Esophagus squamous epithelium (tissue), 5 donors: ENCODE results near the gene TRIM37. TPM values are rescaled to one million over a fixed set of nuclear protein-coding genes. Genes with fewer than 3 reads are reported as not detected.

Experiments used
- DNase-seq: peaks from one replicate; lab custom pipeline; 2025; lab: John Stamatoyannopoulos, UW
- H3K27ac ChIP-seq, 4 donors: fragments of 200-600 bp; sonication (generic); one replicate each; pipeline ENCODE4 v1.5.1; 2016 to 2019; ENCODE audit warnings: mild to moderate bottlenecking in 1 of 4
- H3K27me3 ChIP-seq, 4 donors: fragments of 200-600 bp; sonication (generic); 1 replicate in 3 of 4; 2 replicates in 1 of 4; pipeline versions ENCODE4 v1.5.1 to v1.6.0; 2017 to 2021; ENCODE audit warnings: antibody characterized with exemption in 1 of 4
- H3K36me3 ChIP-seq, 3 donors: fragments of 200-600 bp; sonication (generic); one replicate each; pipeline ENCODE4 v1.5.1; 2016 to 2019
- H3K4me1 ChIP-seq, 3 donors: fragments of 200-600 bp; sonication (generic); one replicate each; pipeline ENCODE4 v1.5.1; 2017 to 2019
- H3K4me3 ChIP-seq, 4 donors: fragments of 200-600 bp; sonication (generic); 1 replicate in 3 of 4; 2 replicates in 1 of 4; pipeline ENCODE4 v1.5.1; 2016 to 2019; ENCODE audit warnings: mild to moderate bottlenecking in 2 of 4, moderate library complexity in 1 of 4
- H3K9me3 ChIP-seq, 3 donors: fragments of 200-600 bp; sonication (generic); one replicate each; pipeline ENCODE4 v1.5.1; 2016 to 2019
- POLR2A ChIP-seq, 4 donors: fragments of 450-650 bp; IDR thresholded peaks; one replicate each; pipeline ENCODE4 v1.6.1; 2017; ENCODE audit warnings: antibody characterized with exemption in 4 of 4, mild to moderate bottlenecking in 4 of 4, moderate library complexity in 3 of 4
- WGBS, 2 donors: methylation state at CpG; one replicate each; pipeline ENCODE4 v1.1.5; 2018; 5-methylcytosine and 5-hydroxymethylcytosine counted together
- intact Hi-C: fragments of 100-400 bp; cut with DNase I; formaldehyde crosslinking; loops from one replicate; pipeline ENCODE4 v1.15.0; 2022
- total RNA-seq, 4 donors: library from RNA; depleted of rRNA; stranded (reverse); fragments of >200 nt; gene quantifications; one replicate each; pipeline ENCODE4 v1.1.0, GENCODE V29; 2016
- TF ChIP-seq, protein P1 (sequence below), 6 experiments: fragments of 450-650 bp in 4 of 6; fragments of 200-600 bp in 2 of 6; sonication (generic) in 2 of 6; IDR thresholded peaks; one replicate each; pipeline ENCODE4 v1.5.1; 2016 to 2019; ENCODE audit warnings: antibody characterized with exemption in 6 of 6, mild to moderate bottlenecking in 4 of 6, moderate library complexity in 4 of 6
- donor health status: DM: yes; HTN: yes; CAD: no.

TRIM37 gene, protein sequence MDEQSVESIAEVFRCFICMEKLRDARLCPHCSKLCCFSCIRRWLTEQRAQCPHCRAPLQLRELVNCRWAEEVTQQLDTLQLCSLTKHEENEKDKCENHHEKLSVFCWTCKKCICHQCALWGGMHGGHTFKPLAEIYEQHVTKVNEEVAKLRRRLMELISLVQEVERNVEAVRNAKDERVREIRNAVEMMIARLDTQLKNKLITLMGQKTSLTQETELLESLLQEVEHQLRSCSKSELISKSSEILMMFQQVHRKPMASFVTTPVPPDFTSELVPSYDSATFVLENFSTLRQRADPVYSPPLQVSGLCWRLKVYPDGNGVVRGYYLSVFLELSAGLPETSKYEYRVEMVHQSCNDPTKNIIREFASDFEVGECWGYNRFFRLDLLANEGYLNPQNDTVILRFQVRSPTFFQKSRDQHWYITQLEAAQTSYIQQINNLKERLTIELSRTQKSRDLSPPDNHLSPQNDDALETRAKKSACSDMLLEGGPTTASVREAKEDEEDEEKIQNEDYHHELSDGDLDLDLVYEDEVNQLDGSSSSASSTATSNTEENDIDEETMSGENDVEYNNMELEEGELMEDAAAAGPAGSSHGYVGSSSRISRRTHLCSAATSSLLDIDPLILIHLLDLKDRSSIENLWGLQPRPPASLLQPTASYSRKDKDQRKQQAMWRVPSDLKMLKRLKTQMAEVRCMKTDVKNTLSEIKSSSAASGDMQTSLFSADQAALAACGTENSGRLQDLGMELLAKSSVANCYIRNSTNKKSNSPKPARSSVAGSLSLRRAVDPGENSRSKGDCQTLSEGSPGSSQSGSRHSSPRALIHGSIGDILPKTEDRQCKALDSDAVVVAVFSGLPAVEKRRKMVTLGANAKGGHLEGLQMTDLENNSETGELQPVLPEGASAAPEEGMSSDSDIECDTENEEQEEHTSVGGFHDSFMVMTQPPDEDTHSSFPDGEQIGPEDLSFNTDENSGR
- 10 to 100 TPM in 3 of 4 donors, 1 to 10 TPM in 1; 6.6 to 19.5 (median 17.1) TPM for total RNA-seq

DNA sequence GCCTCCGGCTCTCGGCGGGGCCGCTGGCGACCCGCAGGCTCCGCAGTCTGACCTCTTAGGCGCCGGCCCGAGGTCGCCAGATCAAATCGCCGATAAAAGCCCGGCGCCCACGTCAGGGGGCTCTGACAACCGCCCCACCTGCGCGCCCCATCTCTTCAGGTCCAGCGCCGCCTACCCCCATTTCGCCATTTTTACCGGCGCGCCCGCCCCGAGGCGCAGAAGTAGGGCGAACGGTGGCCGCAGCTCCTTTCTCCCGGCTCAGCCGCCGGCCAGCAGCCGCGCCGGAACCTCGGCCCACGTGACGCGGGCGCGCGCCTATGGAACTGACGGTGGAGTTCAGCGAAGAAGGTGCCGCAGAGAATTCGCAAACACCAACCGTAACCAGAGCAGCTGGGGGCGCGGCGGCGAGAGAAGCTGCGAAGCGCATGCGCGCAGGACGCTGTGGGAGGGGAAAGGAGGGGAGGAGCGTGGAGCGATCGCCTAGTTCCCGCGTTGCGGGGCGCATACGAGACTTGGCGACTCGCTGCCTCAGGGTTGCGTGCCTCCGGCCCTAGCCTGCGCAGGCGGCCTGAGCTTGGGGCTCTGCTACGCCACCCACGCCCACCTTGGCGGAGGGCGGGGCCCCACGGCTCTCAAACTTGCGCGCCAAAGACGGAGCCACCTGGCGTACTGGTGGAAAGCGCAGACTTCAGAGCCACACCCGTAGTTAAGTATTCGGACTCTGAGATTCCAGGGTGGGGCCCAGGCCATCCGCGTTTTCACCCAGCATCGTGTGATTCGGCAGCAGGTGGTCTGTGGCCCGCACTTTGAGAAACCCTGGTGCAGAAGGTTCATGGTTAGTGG, at the start of gene TRIM37:
TRIM37 (minus strand) TSS at position 418 of the 843 bp plus-strand sequence. CDS start 419 bp downstream, outside the sequence.
- Histone ChIP-seq H3K4me3 (peak within 1 kb of the TSS; percentile 72 to 98 (median 84)), H3K27me3 (no peaks in the 10 kb centered on the region), H3K4me1 (peaks cover 0 to 43% (median 13%) of the 10 kb centered on the region in 3 donors), H3K27ac (peak within 1 kb of the TSS; percentile 90 to 95 (median 92)), H3K36me3 (peaks cover 0 to 26% (median 0%) of the 10 kb centered on the region in 3 donors), H3K9me3 (no peaks in the 10 kb centered on the region)
- peak; percentile 85 for DNase-seq
- TF ChIP-seq POLR2A (IDR thresholded peaks at IDR 0.05), result peak in 3 of 4 donors; percentile 30 to 79 (median 71)
- TF ChIP-seq, protein P1, sequence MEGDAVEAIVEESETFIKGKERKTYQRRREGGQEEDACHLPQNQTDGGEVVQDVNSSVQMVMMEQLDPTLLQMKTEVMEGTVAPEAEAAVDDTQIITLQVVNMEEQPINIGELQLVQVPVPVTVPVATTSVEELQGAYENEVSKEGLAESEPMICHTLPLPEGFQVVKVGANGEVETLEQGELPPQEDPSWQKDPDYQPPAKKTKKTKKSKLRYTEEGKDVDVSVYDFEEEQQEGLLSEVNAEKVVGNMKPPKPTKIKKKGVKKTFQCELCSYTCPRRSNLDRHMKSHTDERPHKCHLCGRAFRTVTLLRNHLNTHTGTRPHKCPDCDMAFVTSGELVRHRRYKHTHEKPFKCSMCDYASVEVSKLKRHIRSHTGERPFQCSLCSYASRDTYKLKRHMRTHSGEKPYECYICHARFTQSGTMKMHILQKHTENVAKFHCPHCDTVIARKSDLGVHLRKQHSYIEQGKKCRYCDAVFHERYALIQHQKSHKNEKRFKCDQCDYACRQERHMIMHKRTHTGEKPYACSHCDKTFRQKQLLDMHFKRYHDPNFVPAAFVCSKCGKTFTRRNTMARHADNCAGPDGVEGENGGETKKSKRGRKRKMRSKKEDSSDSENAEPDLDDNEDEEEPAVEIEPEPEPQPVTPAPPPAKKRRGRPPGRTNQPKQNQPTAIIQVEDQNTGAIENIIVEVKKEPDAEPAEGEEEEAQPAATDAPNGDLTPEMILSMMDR (IDR thresholded peaks at IDR 0.05), result peak in 3 of 6 experiments; percentile 10 to 20 (median 10)
- 0 to 1% methylated on average over 24 to 57 of the region's 89 CpGs for WGBS, 2 donors
- intact Hi-C loops, result loop anchor here (10.0 kb wide), 1 partner anchor 48 kb away; the partner anchor contains the start of genes PRR11 and SKA2

DNA sequence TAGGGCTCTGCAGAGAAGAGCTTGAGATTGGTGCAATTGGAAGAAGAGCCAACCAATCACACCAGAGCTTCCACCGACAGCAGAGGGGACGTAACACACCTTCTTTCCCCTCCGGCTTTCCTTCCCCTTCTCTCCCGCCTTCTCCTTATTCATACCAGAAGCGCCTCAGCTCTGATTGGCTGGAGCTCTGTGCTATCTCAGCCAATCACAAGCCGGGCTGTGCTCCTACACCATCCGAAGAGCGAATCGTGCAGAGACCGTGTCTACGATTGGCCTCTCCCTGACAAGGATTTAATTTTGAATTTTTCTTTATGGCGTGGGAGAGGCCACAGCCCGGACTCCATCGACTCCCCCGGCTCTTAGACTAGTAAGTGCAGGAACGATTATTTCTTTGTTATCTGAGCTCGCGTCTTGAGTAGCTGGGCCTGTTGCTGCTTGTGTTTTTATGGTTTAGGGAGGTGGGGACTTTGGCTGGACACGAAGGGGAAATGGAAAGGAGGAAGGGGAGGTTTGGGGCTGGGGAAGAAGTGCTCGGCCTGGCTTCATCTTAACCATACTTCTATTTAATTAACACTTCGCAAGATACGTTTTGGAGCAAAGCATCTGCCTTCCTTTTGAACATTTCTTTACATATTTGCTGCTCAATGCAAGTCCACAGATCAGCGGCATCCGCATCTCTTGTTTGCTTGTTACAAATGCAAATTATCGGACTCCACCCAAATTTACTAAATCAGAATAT, 48.9 kb upstream of the TRIM37 start, which contains the start of gene PRR11:
PRR11 (plus strand) TSS at position 308 of the 739 bp plus-strand sequence. CDS start 14,007 bp downstream, outside the sequence.
- WGBS, 2 donors, result 1% methylated on average over 25 of the region's 25 CpGs
- no peaks in the 10 kb centered on the region for H3K9me3 ChIP-seq

DNA sequence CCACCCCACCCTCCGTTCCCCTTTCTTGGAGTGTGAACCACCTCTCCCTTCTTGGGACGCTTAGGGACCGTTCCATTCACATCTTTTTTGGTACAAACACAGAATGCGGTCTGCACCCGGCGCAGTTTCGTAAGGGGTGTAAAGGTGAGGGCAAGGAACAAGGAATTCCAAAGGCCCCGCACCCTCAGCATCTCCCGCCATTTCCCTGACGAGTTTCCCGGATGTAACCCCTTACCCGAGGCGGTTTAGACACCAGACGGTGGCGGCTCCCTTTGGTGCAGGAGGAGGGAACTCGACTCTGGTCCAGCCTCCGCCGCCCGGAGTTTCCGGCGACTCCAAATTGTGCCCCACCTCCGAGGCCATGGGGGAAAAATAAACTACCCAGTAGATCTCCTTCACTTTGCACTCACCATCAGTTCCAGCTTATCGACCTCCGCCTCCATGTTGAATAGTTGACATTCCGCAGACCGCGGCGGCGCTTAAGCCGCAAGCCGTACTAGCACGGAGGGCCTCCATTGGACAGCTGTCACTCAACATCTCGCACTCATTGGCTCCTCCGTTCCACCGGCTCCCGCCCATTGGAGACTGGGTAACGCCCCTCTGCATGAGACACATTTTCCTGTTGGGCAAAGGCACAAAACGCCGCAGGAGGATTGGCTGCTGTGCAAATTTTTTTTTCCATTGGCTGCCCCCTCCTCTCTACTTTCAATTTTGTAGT, 48.2 kb upstream of the TRIM37 start, which contains the start of gene SKA2:
SKA2 (minus strand) TSS at position 466 of the 718 bp plus-strand sequence; CDS start at position 443, 23 bp downstream.
- Histone ChIP-seq H3K27ac (peak within 1 kb of the TSS; percentile 84 to 94 (median 94)), H3K4me1 (peaks cover 4 to 76% (median 15%) of the 10 kb centered on the region in 3 donors), H3K36me3 (no peaks in the 10 kb centered on the region), H3K27me3 (no peaks in the 10 kb centered on the region), H3K9me3 (no peaks in the 10 kb centered on the region), H3K4me3 (peak within 1 kb of the TSS; percentile 69 to 88 (median 76))
- peak; percentile 98 for DNase-seq
- TF ChIP-seq POLR2A (IDR thresholded peaks at IDR 0.05), result peak in 1 of 4 donors; percentile 42
- TF ChIP-seq, protein P1 (IDR thresholded peaks at IDR 0.05), result no peak
- intact Hi-C loops, result loop anchor here (10.0 kb wide), 1 partner anchor 50 kb away; the partner anchor contains the start of gene TRIM37
- WGBS, 2 donors, result 0 to 1% methylated on average over 11 to 29 of the region's 39 CpGs

More for the DNA sequence above, 48.9 kb upstream of the TRIM37 start, which contains the start of gene PRR11:
- H3K4me1 ChIP-seq, result peaks cover 4 to 70% (median 15%) of the 10 kb centered on the region in 3 donors
- intact Hi-C loops, result loop anchor here (10.0 kb wide), 1 partner anchor 51 kb away; the partner anchor contains the start of gene TRIM37
- peak within 1 kb of the TSS; percentile 84 to 94 (median 94) for H3K27ac ChIP-seq
- peak within 1 kb of the TSS; percentile 69 to 88 (median 76) for H3K4me3 ChIP-seq
- DNase-seq, result peak; percentile 98
- H3K36me3 ChIP-seq, result no peaks in the 10 kb centered on the region
- no peak for TF ChIP-seq POLR2A (IDR thresholded peaks at IDR 0.05)
- TF ChIP-seq, protein P1 (IDR thresholded peaks at IDR 0.05), result no peak
- no peaks in the 10 kb centered on the region for H3K27me3 ChIP-seq
